Colonic mucosa (tissue), 4 donors: Measurements from ENCODE around the gene JPT1. TPM values are rescaled to one million over a fixed set of nuclear protein-coding genes. Genes with fewer than 3 reads are reported as not detected.

Experiments
- DNase-seq: peaks from one replicate; pipeline ENCODE4 v3.0.0-alpha.2; 2020
- H3K27ac ChIP-seq: fragments of 200-600 bp; one replicate; pipeline ENCODE4 v1.8.0; 2021
- H3K27me3 ChIP-seq: fragments of 200-600 bp; one replicate; pipeline ENCODE4 v1.8.0; 2021
- H3K36me3 ChIP-seq: fragments of 200-600 bp; one replicate; pipeline ENCODE4 v1.8.0; 2021
- H3K4me1 ChIP-seq: fragments of 200-600 bp; one replicate; pipeline ENCODE4 v1.8.0; 2021; ENCODE audit warnings: mild to moderate bottlenecking
- H3K4me3 ChIP-seq: fragments of 200-600 bp; one replicate; pipeline ENCODE4 v1.8.0; 2021
- H3K9ac ChIP-seq, 2 donors: one replicate each; pipeline ENCODE4 v1.7.0; 2013; ENCODE audit warnings: control low read depth in 2 of 2, low read depth in 2 of 2, low read length in 2 of 2
- H3K9me3 ChIP-seq: fragments of 200-600 bp; one replicate; pipeline ENCODE4 v1.8.0; 2021
- CTCF ChIP-seq: fragments of 200-600 bp; IDR thresholded peaks from one replicate; pipeline ENCODE4 v1.8.0; 2022; ENCODE audit warnings: antibody characterized with exemption, mild to moderate bottlenecking
- intact Hi-C: fragments of 100-400 bp; cut with DNase I; formaldehyde crosslinking; loops from one replicate; pipeline ENCODE4 v1.14.1; 2022
- total RNA-seq, 2 donors: library from RNA; stranded (reverse); fragmentation: NEBNext Ultra II Directional in 1 of 2; extraction: Animal tissue kit (Norgen Biotek cat#: 25700) in 1 of 2; gene quantifications; one replicate each; pipeline ENCODE4 v1.2.1, GENCODE V29; 2021
- donor health status: healthy.
- donor health status: DM: no; HTN: no; CAD: no.
- donor health status: DM: no; HTN: no; CAD: no.

Gene JPT1, protein sequence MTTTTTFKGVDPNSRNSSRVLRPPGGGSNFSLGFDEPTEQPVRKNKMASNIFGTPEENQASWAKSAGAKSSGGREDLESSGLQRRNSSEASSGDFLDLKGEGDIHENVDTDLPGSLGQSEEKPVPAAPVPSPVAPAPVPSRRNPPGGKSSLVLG
- 100 to 1,000 TPM; 227 to 367 TPM for total RNA-seq

DNA sequence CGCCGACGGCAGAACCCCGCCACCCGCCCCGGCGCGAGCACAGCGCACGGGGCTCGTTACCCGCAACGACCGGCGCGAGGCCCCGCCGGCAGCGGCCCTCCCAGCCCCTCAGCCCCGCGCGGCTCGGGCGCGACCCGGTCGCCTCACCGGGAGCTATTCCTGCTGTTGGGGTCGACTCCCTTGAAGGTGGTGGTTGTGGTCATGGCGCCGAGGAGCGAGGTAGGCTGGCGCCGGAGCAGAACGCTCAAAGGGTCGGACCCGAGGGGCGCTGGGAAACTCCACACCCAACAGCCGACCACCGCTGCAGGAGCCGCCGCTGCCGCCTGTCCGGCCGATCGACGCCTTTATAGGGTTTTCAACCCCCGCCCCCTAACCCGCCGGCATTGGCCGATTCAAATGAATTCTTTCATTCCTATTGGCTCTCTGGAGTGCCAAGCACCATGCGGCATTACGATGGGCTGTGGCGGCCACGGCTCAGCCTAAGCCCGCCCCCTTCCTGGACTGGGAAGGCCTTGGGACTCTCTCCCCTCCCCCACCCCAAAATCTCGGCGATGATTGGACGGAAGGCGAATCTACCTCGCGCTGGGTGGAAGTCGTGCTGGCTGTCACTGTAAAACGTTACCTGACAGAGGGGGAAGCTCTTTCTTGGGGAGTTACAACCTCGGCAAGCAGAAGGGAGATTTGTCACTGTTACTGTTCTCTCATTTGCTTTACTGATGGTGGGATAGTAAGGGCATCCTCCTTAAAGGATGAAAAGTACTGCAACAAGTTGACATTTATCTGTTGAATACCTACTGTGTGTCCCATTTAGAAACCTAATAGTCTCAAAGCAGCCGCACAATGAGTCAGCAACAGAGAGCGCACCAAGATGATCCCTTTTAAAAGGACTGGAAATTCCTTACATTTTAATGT lies at the start of gene JPT1:
Gene JPT1, minus strand, starts transcription at position 318 of the 912 bp plus-strand sequence. Its CDS starts 115 bp downstream, at position 203.
- Histone ChIP-seq H3K4me1 (peaks cover 9% of the 10 kb centered on the region), H3K9me3 (no peaks in the 10 kb centered on the region), H3K36me3 (no peaks in the 10 kb centered on the region), H3K9ac (peak within 1 kb of the TSS; percentile 91 to 97), H3K27ac (peak within 1 kb of the TSS; percentile 73), H3K4me3 (peak within 1 kb of the TSS; percentile 86), H3K27me3 (no peaks in the 10 kb centered on the region)
- intact Hi-C loops, result no loop called here
- peak; percentile 100 for DNase-seq
- TF ChIP-seq CTCF, result no peak

- TF ChIP-seq CTCF, result no peak
- no peak for DNase-seq
- H3K36me3 ChIP-seq, result no peaks in the 10 kb centered on the region
- no peaks in the 10 kb centered on the region for H3K27me3 ChIP-seq
- H3K9ac ChIP-seq, result no peak overlapping the region
- H3K9me3 ChIP-seq, result no peaks in the 10 kb centered on the region
- no peak overlapping the region for H3K27ac ChIP-seq
- no peaks in the 10 kb centered on the region for H3K4me1 ChIP-seq
- H3K4me3 ChIP-seq, result no peak overlapping the region
- intact Hi-C loops, result loop anchor here (5.0 kb wide), 3 partner anchors 88 to 238 kb away; no protein-coding TSS in a partner anchor
These were observed 45.7 kb upstream of the JPT1 start for GRCh38 chr17:75199886-75200618.

- Histone ChIP-seq H3K4me1 (no peaks in the 10 kb centered on the region), H3K36me3 (no peaks in the 10 kb centered on the region), H3K4me3 (no peak overlapping the region), H3K9ac (no peak overlapping the region), H3K27ac (no peak overlapping the region), H3K9me3 (no peaks in the 10 kb centered on the region), H3K27me3 (no peaks in the 10 kb centered on the region)
- intact Hi-C loops, result no loop called here
- DNase-seq, result no peak
- no peak for TF ChIP-seq CTCF
These were observed 40.6 kb upstream of the JPT1 start for GRCh38 chr17:75194879-75195278.

DNA sequence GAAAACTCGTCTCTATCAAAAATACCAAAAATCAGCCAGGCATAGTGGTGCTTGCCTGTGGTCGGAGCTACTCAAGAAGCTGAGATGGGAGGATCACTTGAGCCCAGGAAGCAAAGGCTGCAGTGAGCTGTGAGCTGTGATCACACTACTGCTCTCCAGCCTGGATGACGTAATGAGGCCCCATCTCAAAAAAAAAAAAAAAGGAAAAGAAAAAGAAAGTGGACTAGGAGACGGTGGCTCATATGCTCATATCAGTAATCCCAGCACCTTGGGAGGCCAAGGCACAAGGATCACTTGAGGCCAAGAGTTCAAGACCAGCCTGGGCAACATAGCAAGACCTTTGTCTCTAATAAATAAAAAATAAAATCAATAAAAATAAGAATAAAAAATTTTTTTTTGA lies 37.3 kb upstream of the JPT1 start:
- intact Hi-C loops, result no loop called here
- Histone ChIP-seq H3K4me3 (no peak overlapping the region), H3K9me3 (no peaks in the 10 kb centered on the region), H3K9ac (no peak overlapping the region), H3K27ac (no peak overlapping the region), H3K4me1 (no peaks in the 10 kb centered on the region), H3K36me3 (no peaks in the 10 kb centered on the region), H3K27me3 (no peaks in the 10 kb centered on the region)
- no peak for DNase-seq
- no peak for TF ChIP-seq CTCF

- no peak overlapping the region for H3K4me3 ChIP-seq
- no peaks in the 10 kb centered on the region for H3K9me3 ChIP-seq
- no peak overlapping the region for H3K27ac ChIP-seq
- intact Hi-C loops, result no loop called here
- DNase-seq, result no peak
- H3K36me3 ChIP-seq, result no peaks in the 10 kb centered on the region
- no peak for TF ChIP-seq CTCF
- H3K9ac ChIP-seq, result no peak overlapping the region
- no peaks in the 10 kb centered on the region for H3K27me3 ChIP-seq
- no peaks in the 10 kb centered on the region for H3K4me1 ChIP-seq
These were observed 34.3 kb upstream of the JPT1 start for GRCh38 chr17:75188614-75189013.
